Activated B cell treated with CpG ODN at 0.5 μM for 24 hours (primary cell): ENCODE data around the gene TIMP2. TPM values are rescaled to one million over a fixed set of nuclear protein-coding genes. Genes with fewer than 3 reads are reported as not detected.

Experiments used
- ATAC-seq: fragments of 200-7000 bp; cut with Tn5 transposase; one replicate; pipeline ENCODE4 v1.10.0; 2021; ENCODE audit warnings: low read depth, mild to moderate bottlenecking, moderate library complexity
- CTCF ChIA-PET: fragments of 350-600 bp; sonication (Branson Sonifier 250); formaldehyde crosslinking; loops from one replicate; lab custom pipeline; 2021; ENCODE audit warnings: antibody characterized with exemption; lab: Charles Lee
- POLR2A ChIA-PET: fragments of 350-600 bp; sonication (Branson Sonifier 250); formaldehyde crosslinking; loops from one replicate; lab custom pipeline; 2021; ENCODE audit warnings: antibody characterized with exemption; lab: Charles Lee
- DNase-seq: peaks from one replicate; pipeline ENCODE4 v3.0.0; 2022
- H3K27ac Mint-ChIP-seq: one replicate; pipeline ENCODE4 v1.8.0; 2020; ENCODE audit warnings: mixed read lengths
- H3K27me3 Mint-ChIP-seq: one replicate; pipeline ENCODE4 v1.8.0; 2021; ENCODE audit warnings: mixed read lengths
- H3K36me3 Mint-ChIP-seq: one replicate; pipeline ENCODE4 v1.8.0; 2021; ENCODE audit warnings: low read depth, mixed read lengths
- H3K4me1 Mint-ChIP-seq: one replicate; pipeline ENCODE4 v1.8.0; 2021; ENCODE audit warnings: mixed read lengths
- H3K4me3 Mint-ChIP-seq: one replicate; pipeline ENCODE4 v1.8.0; 2020; ENCODE audit warnings: mild to moderate bottlenecking, mixed read lengths
- H3K9me3 Mint-ChIP-seq: one replicate; pipeline ENCODE4 v1.8.0; 2020; ENCODE audit warnings: mixed read lengths
- CTCF ChIP-seq: fragments of 200-600 bp; IDR thresholded peaks from one replicate; pipeline ENCODE4 v1.8.0; 2022; ENCODE audit warnings: antibody characterized with exemption, mild to moderate bottlenecking
- intact Hi-C: fragments of 100-400 bp; cut with micrococcal nuclease; formaldehyde crosslinking; loops from one replicate; pipeline ENCODE4 v1.15.1; 2024
- total RNA-seq: library from RNA; stranded (reverse); gene quantifications from 2 replicates; pipeline ENCODE4 v1.2.3, GENCODE V29; 2022

The TIMP2 gene
- total RNA-seq, 1 donor from 2014 or later: 4.2 TPM

DNA sequence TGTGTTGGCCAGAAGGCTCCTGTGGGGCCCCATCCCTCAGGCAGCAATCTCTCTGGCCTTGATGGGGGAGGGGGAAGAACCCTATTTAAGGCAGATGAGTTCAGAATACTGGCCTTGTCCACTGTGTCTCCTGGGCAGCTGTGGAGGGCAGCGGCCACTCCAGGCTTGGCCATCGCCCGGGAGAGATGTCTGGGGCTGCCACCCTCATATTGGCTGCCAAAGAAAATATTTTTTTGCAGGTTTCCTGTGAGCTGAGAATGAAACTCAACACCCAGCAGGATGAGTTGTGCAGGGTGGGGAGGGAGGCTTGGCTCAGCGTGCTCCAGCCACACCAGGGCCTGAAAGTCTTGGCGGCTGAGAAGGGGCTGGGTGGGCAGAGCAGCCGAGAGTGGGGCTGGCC, 14.4 kb upstream of the TIMP2 start:
- no peak for DNase-seq
- no peaks in the 10 kb centered on the region for H3K4me1 Mint-ChIP-seq
- H3K4me3 Mint-ChIP-seq: no peak overlapping the region
- H3K27me3 Mint-ChIP-seq: no peaks in the 10 kb centered on the region
- no peaks in the 10 kb centered on the region for H3K9me3 Mint-ChIP-seq
- H3K36me3 Mint-ChIP-seq: no peaks in the 10 kb centered on the region
- no peak overlapping the region for H3K27ac Mint-ChIP-seq
- no peak for TF ChIP-seq CTCF
- POLR2A ChIA-PET: no interaction called here
- ATAC-seq: no peak
- CTCF ChIA-PET: no interaction called here
- intact Hi-C loops: no loop called here

DNA sequence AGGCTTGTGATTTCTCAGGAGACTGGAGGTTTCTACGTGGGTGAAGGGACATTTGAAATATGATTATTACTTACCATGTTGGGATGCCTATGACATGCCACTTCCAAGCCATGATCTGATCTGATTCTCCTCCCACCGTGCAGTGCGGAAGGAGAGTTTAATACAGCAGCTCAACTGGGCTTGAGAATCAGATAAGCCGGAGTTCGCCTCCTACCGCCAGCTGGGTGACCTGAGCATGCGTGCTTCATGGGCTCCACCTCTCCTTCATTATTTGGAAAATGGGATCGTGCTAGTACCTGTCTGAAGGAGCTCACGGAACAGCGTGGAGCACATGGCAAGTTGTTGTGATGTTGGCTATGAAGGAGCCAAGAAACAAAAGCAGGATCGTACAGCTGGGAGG, 12.4 kb upstream of the TIMP2 start:
- ChIA-PET POLR2A (no interaction called here), CTCF (no interaction called here)
- no peak overlapping the region for H3K27ac Mint-ChIP-seq
- DNase-seq: no peak
- no peaks in the 10 kb centered on the region for H3K36me3 Mint-ChIP-seq
- no peak overlapping the region for H3K4me3 Mint-ChIP-seq
- no peak for ATAC-seq
- no peaks in the 10 kb centered on the region for H3K27me3 Mint-ChIP-seq
- no peak for TF ChIP-seq CTCF
- no peaks in the 10 kb centered on the region for H3K9me3 Mint-ChIP-seq
- H3K4me1 Mint-ChIP-seq: no peaks in the 10 kb centered on the region
- intact Hi-C loops: no loop called here

DNA sequence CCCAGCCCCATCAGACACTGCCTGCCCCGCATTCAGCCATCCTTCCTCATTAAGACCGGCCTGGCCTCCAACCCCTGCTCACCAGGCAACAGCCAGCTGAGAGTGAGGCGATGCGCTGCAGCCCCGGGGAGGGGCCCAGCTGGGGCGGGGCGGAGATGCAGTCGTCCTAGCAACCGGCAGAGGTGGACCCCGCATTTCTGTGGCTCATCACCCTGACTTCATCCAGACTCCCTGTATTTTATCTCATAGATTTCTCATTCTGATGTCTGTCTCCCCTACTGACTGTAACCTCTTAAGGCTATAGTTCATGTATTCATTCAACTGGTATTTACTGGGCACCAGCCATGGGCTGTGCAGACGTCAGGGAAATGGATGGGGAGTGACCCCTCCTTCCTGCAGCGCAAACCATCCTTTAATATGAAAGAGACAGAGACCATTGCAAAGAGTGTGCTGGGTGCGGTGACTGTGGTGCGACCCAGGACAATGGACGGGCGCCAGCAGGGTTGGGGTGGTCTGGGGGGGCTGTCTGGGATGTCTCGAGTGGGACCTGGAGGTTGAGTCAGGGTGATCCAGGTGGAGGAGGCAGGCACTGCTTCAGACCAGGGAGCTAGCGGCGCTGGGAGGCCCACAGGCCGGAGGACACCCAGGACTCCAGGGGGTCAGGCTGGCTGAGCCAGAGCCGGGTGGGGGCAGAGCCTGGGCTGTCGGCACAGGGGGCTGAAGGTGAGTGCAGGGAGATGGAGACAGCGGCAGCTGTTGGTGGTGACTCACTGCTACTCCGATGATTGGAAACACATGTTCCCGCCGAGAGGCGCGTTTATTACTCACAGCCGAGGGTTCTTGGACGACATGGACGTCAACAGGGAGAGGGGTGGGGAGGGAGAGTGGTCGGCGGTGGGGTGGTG, 10.5 kb upstream of the TIMP2 start:
- no peak for TF ChIP-seq CTCF
- DNase-seq (no peak), ATAC-seq (no peak)
- no peak overlapping the region for H3K27ac Mint-ChIP-seq
- intact Hi-C loops: no loop called here
- no peaks in the 10 kb centered on the region for H3K9me3 Mint-ChIP-seq
- H3K36me3 Mint-ChIP-seq: no peaks in the 10 kb centered on the region
- H3K4me3 Mint-ChIP-seq: no peak overlapping the region
- ChIA-PET CTCF (no interaction called here), POLR2A (no interaction called here)
- H3K27me3 Mint-ChIP-seq: peaks cover 3% of the 10 kb centered on the region
- no peaks in the 10 kb centered on the region for H3K4me1 Mint-ChIP-seq

DNA sequence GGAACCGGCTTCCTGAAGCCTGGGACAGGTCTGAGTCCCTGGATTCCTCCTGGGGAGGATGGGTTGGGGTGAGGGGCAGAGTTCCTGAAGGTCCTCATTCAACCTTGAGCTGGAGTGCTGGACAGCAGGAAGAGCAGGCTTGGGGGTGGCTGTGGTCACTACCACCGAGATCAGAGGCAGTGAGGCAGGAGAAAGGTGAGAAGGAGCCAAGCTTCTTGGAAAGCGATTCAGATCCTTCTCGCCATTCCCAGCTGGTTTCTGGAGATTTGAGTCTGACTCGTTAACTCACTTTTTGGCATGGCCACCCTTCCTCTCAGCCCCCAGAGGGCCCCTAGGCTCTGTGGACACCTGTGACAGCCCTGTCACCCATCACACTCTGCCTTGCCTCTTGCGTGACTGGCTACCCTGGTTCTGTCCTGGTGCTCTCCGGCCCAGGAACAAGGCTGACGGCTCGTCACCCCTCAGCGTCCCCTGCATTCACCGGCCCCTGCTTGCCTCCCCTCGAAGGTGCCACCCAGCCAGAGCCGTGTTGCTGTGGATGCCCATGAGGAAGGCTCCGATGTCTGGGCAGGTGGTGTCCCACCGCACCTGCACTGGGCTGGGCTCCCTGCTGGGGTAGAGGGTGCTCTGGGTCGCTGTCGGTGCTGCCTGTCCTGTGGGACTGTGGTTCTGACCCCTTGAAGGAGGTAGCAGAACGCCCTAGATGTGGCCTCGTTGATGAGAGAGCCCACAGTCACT, 9.7 kb upstream of the TIMP2 start:
- no peak for DNase-seq
- ChIA-PET CTCF (no interaction called here), POLR2A (interaction anchor here (0.5 kb wide), 1 partner anchor 123 kb away, joined by 3 read pairs; no protein-coding TSS in a partner anchor)
- TF ChIP-seq CTCF: no peak
- peaks cover 3% of the 10 kb centered on the region for H3K27me3 Mint-ChIP-seq
- ATAC-seq: no peak
- no peaks in the 10 kb centered on the region for H3K9me3 Mint-ChIP-seq
- intact Hi-C loops: no loop called here
- no peaks in the 10 kb centered on the region for H3K36me3 Mint-ChIP-seq
- H3K27ac Mint-ChIP-seq: no peak overlapping the region
- no peaks in the 10 kb centered on the region for H3K4me1 Mint-ChIP-seq
- no peak overlapping the region for H3K4me3 Mint-ChIP-seq

GRCh38 chr17:78933959-78934568, 8.9 kb upstream of the TIMP2 start:
- Mint-ChIP-seq H3K27me3 (peaks cover 3% of the 10 kb centered on the region), H3K9me3 (no peaks in the 10 kb centered on the region), H3K27ac (no peak overlapping the region), H3K4me3 (no peak overlapping the region), H3K36me3 (no peaks in the 10 kb centered on the region), H3K4me1 (no peaks in the 10 kb centered on the region)
- intact Hi-C loops: no loop called here
- CTCF ChIA-PET: no interaction called here
- no peak for TF ChIP-seq CTCF
- DNase-seq: no peak
- POLR2A ChIA-PET: interaction anchor here (0.7 kb wide), 1 partner anchor 43 kb away, joined by 3 read pairs; no protein-coding TSS in a partner anchor
- no peak for ATAC-seq
